WERI-Rb-1 (cell line): ENCODE results near the gene DNAJC3.
"Not testable (repeated sequence)": the region's sequence is repeated elsewhere in the genome, so short reads cannot be mapped to it uniquely, and the experiment has no call there.

ENCODE experiments used
- DNase-seq: peaks from one replicate; pipeline ENCODE4 v3.0.0-alpha.2; 2020
- H3K27ac ChIP-seq: fragments of 250-450 bp; sonication (Bioruptor Pico); 2 replicates; pipeline ENCODE4 v1.5.1; 2020; ENCODE audit warnings: mild to moderate bottlenecking, moderate library complexity
- H3K27me3 ChIP-seq: fragments of 250-450 bp; sonication (Bioruptor Pico); 2 replicates; pipeline ENCODE4 v1.5.1; 2021; ENCODE audit warnings: mild to moderate bottlenecking, low read depth, moderate library complexity; ENCODE audit not compliant: insufficient read depth, severe bottlenecking
- H3K36me3 ChIP-seq: fragments of 250-450 bp; sonication (Bioruptor Pico); 2 replicates; pipeline ENCODE4 v1.5.1; 2020; ENCODE audit warnings: mild to moderate bottlenecking, moderate library complexity
- H3K4me3 ChIP-seq: 2 replicates; pipeline ENCODE4 v1.5.1; 2011; ENCODE audit warnings: low read depth, mild to moderate bottlenecking, control low read depth, low read length
- H3K9me3 ChIP-seq: fragments of 250-450 bp; sonication (Bioruptor Pico); 2 replicates; pipeline ENCODE4 v1.5.1; 2021; ENCODE audit warnings: mild to moderate bottlenecking, moderate library complexity; ENCODE audit not compliant: severe bottlenecking
- TF ChIP-seq, protein P1 (sequence below): IDR thresholded peaks from 2 replicates; pipeline ENCODE4 v1.5.1; 2011; ENCODE audit warnings: low read depth, mild to moderate bottlenecking, control low read depth, inconsistent platforms, low read length

Gene DNAJC3

GRCh38 chr13:95689582-95689926 lies 12.6 kb downstream of the DNAJC3 start:
- Histone ChIP-seq H3K4me3 (no peak overlapping the region), H3K27ac (no peak overlapping the region), H3K36me3 (no peaks in the 10 kb centered on the region), H3K27me3 (no peaks in the 10 kb centered on the region), H3K9me3 (peaks cover 2% of the 10 kb centered on the region)
- no peak for DNase-seq
- TF ChIP-seq, protein P1, sequence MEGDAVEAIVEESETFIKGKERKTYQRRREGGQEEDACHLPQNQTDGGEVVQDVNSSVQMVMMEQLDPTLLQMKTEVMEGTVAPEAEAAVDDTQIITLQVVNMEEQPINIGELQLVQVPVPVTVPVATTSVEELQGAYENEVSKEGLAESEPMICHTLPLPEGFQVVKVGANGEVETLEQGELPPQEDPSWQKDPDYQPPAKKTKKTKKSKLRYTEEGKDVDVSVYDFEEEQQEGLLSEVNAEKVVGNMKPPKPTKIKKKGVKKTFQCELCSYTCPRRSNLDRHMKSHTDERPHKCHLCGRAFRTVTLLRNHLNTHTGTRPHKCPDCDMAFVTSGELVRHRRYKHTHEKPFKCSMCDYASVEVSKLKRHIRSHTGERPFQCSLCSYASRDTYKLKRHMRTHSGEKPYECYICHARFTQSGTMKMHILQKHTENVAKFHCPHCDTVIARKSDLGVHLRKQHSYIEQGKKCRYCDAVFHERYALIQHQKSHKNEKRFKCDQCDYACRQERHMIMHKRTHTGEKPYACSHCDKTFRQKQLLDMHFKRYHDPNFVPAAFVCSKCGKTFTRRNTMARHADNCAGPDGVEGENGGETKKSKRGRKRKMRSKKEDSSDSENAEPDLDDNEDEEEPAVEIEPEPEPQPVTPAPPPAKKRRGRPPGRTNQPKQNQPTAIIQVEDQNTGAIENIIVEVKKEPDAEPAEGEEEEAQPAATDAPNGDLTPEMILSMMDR = no peak

DNA sequence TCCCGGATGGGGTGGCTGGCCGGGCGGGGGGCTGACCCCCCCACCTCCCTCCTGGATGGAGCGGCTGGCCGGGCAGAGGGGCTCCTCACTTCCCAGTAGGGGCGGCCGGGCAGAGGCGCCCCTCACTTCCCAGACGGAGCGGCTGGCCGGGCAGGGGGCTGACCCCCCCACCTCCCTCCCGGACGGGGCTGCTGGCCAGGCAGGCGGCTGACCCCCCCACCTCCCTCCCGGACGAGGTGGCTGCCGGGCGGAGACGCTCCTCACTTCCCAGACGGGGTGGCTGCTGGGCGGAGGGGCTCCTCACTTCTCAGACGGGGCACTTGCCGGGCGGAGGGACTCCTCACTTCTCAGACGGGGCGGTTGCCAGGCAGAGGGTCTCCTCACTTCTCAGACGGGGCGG lies 14.0 kb downstream of the DNAJC3 start:
- not testable (repeated sequence) for H3K27ac ChIP-seq, H3K9me3 ChIP-seq, DNase-seq, H3K36me3 ChIP-seq, H3K4me3 ChIP-seq, H3K27me3 ChIP-seq

GRCh38 chr13:95697052-95697680 lies 20.2 kb downstream of the DNAJC3 start:
- Histone ChIP-seq H3K9me3 (no peaks in the 10 kb centered on the region), H3K4me3 (no peak overlapping the region), H3K27ac (no peak overlapping the region), H3K27me3 (no peaks in the 10 kb centered on the region), H3K36me3 (no peaks in the 10 kb centered on the region)
- no peak for DNase-seq
- TF ChIP-seq, protein P1 = no peak

- DNase-seq = no peak
- H3K27ac ChIP-seq = no peak overlapping the region
- H3K4me3 ChIP-seq = no peak overlapping the region
- H3K36me3 ChIP-seq = no peaks in the 10 kb centered on the region
- TF ChIP-seq, protein P1 = peak; percentile 51
- H3K27me3 ChIP-seq = no peaks in the 10 kb centered on the region
- H3K9me3 ChIP-seq = no peaks in the 10 kb centered on the region
Observed at GRCh38 chr13:95698047-95698749, 21.3 kb downstream of the DNAJC3 start.

DNA sequence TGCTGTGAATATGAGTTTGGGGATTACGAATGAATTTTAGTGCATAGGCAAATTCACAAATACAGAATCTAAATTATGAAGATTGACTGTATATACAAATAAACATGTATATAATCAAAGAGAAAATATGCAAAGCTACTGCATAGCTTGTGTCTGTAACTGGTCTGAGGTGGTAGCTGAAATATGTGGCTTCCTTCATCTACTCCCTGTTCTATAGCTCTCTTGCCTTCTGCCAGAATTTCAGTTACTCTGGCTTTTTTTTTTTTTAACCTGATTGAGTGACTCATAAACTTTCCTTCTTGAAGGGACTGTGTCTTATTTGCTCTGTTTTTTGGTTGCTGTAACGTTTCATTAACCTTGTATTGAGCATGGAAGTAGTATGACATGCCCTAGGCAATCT lies 26.6 kb downstream of the DNAJC3 start:
- no peak for DNase-seq
- Histone ChIP-seq H3K27me3 (no peaks in the 10 kb centered on the region), H3K4me3 (no peak overlapping the region), H3K27ac (no peak overlapping the region), H3K36me3 (no peaks in the 10 kb centered on the region), H3K9me3 (no peaks in the 10 kb centered on the region)
- TF ChIP-seq, protein P1 = no peak

DNA sequence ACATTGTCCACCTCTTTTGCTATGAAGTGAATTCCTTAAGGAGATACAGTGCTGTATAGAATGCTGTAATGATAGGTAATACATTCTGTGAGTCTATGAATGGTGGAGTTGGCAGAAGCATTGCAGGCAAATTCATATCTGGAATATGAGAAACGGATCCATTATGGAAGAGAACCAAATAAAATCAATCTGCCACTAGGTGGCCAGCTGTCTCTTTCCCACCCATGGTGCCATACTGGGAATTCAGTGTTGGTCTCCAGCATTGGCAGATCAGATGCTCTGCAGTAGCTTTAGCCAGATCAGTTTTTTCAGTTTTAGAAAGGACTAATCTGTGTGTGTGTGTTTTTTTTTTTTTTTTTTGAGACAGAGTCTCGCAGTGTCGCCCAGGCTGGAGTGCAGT lies 27.6 kb downstream of the DNAJC3 start:
- H3K4me3 ChIP-seq = no peak overlapping the region
- H3K27ac ChIP-seq = no peak overlapping the region
- DNase-seq = no peak
- no peaks in the 10 kb centered on the region for H3K9me3 ChIP-seq
- H3K27me3 ChIP-seq = no peaks in the 10 kb centered on the region
- TF ChIP-seq, protein P1 = peak; percentile 66
- H3K36me3 ChIP-seq = no peaks in the 10 kb centered on the region
